Upper lobe of left lung (tissue), 6 donors: Measurements from ENCODE around the gene ADTRP. TPM values are rescaled to one million over a fixed set of nuclear protein-coding genes. Genes with fewer than 3 reads are reported as not detected.

Experiments used
- ATAC-seq, 2 donors: fragments of 200-7000 bp; cut with Tn5 transposase; one replicate each; pipeline ENCODE4 v1.9.1; 2022; ENCODE audit warnings: mild to moderate bottlenecking in 2 of 2, moderate library complexity in 2 of 2; ENCODE audit not compliant: low FRiP score in 2 of 2
- DNase-seq, 2 donors: peaks; one replicate each; pipeline ENCODE4 v3.0.0-alpha.2; 2019 to 2020
- H3K27ac ChIP-seq, 4 donors: fragments of 200-600 bp; sonication (generic); one replicate each; pipeline ENCODE4 v1.5.1; 2016 to 2019
- H3K27me3 ChIP-seq, 4 donors: fragments of 200-600 bp; sonication (generic); one replicate each; pipeline ENCODE4 v1.5.1; 2017 to 2019
- H3K36me3 ChIP-seq, 4 donors: fragments of 200-600 bp; sonication (generic); one replicate each; pipeline ENCODE4 v1.5.1; 2016 to 2019
- H3K4me1 ChIP-seq, 4 donors: fragments of 200-600 bp; sonication (generic); one replicate each; pipeline ENCODE4 v1.5.1; 2018 to 2019
- H3K4me3 ChIP-seq, 4 donors: fragments of 200-600 bp; sonication (generic); one replicate each; pipeline ENCODE4 v1.5.1; 2017 to 2019; ENCODE audit warnings: mild to moderate bottlenecking in 2 of 4, moderate library complexity in 1 of 4
- H3K9me3 ChIP-seq, 4 donors: fragments of 200-600 bp; sonication (generic); one replicate each; pipeline ENCODE4 v1.5.1; 2018 to 2019
- CTCF ChIP-seq, 6 experiments: fragments of 450-650 bp in 4 of 6; fragments of 200-600 bp in 2 of 6; sonication (generic) in 2 of 6; IDR thresholded peaks; one replicate each; pipeline ENCODE4 v1.5.1; 2016 to 2019; ENCODE audit warnings: antibody characterized with exemption in 6 of 6
- EP300 ChIP-seq, 4 donors: sonication (generic); formaldehyde crosslinking; IDR thresholded peaks; one replicate each; pipeline ENCODE4 v1.5.1; 2017; ENCODE audit warnings: antibody characterized with exemption in 4 of 4, control low read depth in 2 of 4
- POLR2A ChIP-seq, 4 donors: fragments of 450-650 bp; IDR thresholded peaks; one replicate each; pipeline ENCODE4 v1.5.1; 2016 to 2017; ENCODE audit warnings: antibody characterized with exemption in 4 of 4, mild to moderate bottlenecking in 2 of 4
- POLR2AphosphoS5 ChIP-seq, 2 donors: sonication (generic); formaldehyde crosslinking; IDR thresholded peaks; one replicate each; pipeline ENCODE4 v1.5.1; 2017; ENCODE audit warnings: antibody characterized with exemption in 2 of 2
- WGBS, 2 donors: methylation state at CpG; one replicate each; pipeline ENCODE4 v1.1.5; 2017 to 2018; 5-methylcytosine and 5-hydroxymethylcytosine counted together
- total RNA-seq, 6 donors: library from RNA; depleted of rRNA in 4 of 6; stranded (reverse); fragments of >200 nt in 4 of 6; gene quantifications; one replicate each; pipeline versions ENCODE4 v1.1.0 to v1.2.1, GENCODE V29; 2016 to 2021
- donor health status: DM: no; HTN: no; CAD: no; lungs with moderate emphysema.
- donor health status: DM: no; HTN: yes; CAD: no; lungs with severe emphysema.

The ADTRP gene
- total RNA-seq, 6 donors from 2014 or later: 3.8 to 21.1 (median 12.8) TPM

GRCh38 chr6:11791354-11792107, 12.9 kb upstream of the ADTRP start:
- Histone ChIP-seq H3K9me3 (no peaks in the 10 kb centered on the region), H3K27ac (no peak overlapping the region), H3K4me3 (no peak overlapping the region), H3K4me1 (peaks cover 4 to 13% (median 8%) of the 10 kb centered on the region in 4 donors), H3K27me3 (no peaks in the 10 kb centered on the region), H3K36me3 (no peaks in the 10 kb centered on the region)
- TF ChIP-seq POLR2AphosphoS5 (IDR thresholded peaks at IDR 0.05) (no peak), POLR2A (IDR thresholded peaks at IDR 0.05) (no peak), CTCF (IDR thresholded peaks at IDR 0.05) (no peak), EP300 (IDR thresholded peaks at IDR 0.05) (no peak)
- no peak for DNase-seq
- WGBS, 2 donors: 85 to 88% methylated on average over 8 of the region's 8 CpGs
- ATAC-seq: no peak

- no peak overlapping the region for H3K4me3 ChIP-seq
- WGBS, 2 donors: 70 to 73% methylated on average over 5 of the region's 5 CpGs
- ATAC-seq (peak; percentile 29 to 70), DNase-seq (no peak)
- no peaks in the 10 kb centered on the region for H3K9me3 ChIP-seq
- no peaks in the 10 kb centered on the region for H3K36me3 ChIP-seq
- H3K27me3 ChIP-seq: no peaks in the 10 kb centered on the region
- H3K27ac ChIP-seq: peak overlapping the region in 1 of 4 donors; percentile 30
- TF ChIP-seq POLR2A (IDR thresholded peaks at IDR 0.05): no peak
- no peak for TF ChIP-seq CTCF (IDR thresholded peaks at IDR 0.05)
- peak in 1 of 4 donors; percentile 9 for TF ChIP-seq EP300 (IDR thresholded peaks at IDR 0.05)
- no peak for TF ChIP-seq POLR2AphosphoS5 (IDR thresholded peaks at IDR 0.05)
- H3K4me1 ChIP-seq: peaks cover 0 to 8% (median 3%) of the 10 kb centered on the region in 4 donors
These were observed 11.1 kb upstream of the ADTRP start for GRCh38 chr6:11789744-11790143.

- Histone ChIP-seq H3K4me1 (peaks cover 0 to 4% (median 0%) of the 10 kb centered on the region in 4 donors), H3K4me3 (no peak overlapping the region), H3K9me3 (no peaks in the 10 kb centered on the region), H3K36me3 (no peaks in the 10 kb centered on the region), H3K27me3 (no peaks in the 10 kb centered on the region), H3K27ac (no peak overlapping the region)
- 73 to 89% methylated on average over 4 of the region's 4 CpGs for WGBS, 2 donors
- ATAC-seq: no peak
- TF ChIP-seq EP300 (IDR thresholded peaks at IDR 0.05) (no peak), POLR2A (IDR thresholded peaks at IDR 0.05) (no peak), CTCF (IDR thresholded peaks at IDR 0.05) (no peak), POLR2AphosphoS5 (IDR thresholded peaks at IDR 0.05) (no peak)
- DNase-seq: no peak
These were observed 9.4 kb upstream of the ADTRP start for GRCh38 chr6:11788043-11788442.

GRCh38 chr6:11785774-11786579, 7.4 kb upstream of the ADTRP start:
- peak overlapping the region in 1 of 4 donors; percentile 7 for H3K4me3 ChIP-seq
- H3K27ac ChIP-seq: peak overlapping the region in 1 of 4 donors; percentile 37
- H3K9me3 ChIP-seq: no peaks in the 10 kb centered on the region
- TF ChIP-seq POLR2AphosphoS5 (IDR thresholded peaks at IDR 0.05): no peak
- TF ChIP-seq POLR2A (IDR thresholded peaks at IDR 0.05): no peak
- TF ChIP-seq CTCF (IDR thresholded peaks at IDR 0.05): no peak
- TF ChIP-seq EP300 (IDR thresholded peaks at IDR 0.05): no peak
- peak; percentile 48 to 64 for ATAC-seq
- WGBS, 2 donors: 46 to 55% methylated on average over 12 to 14 of the region's 14 CpGs
- no peaks in the 10 kb centered on the region for H3K27me3 ChIP-seq
- peaks cover 0 to 4% (median 0%) of the 10 kb centered on the region in 4 donors for H3K4me1 ChIP-seq
- H3K36me3 ChIP-seq: no peaks in the 10 kb centered on the region
- DNase-seq: peak; percentile 39 to 46
